Naive thymus-derived CD8-positive, alpha-beta T cell (primary cell): ENCODE results near the gene KCTD10. TPM values are rescaled to one million over a fixed set of nuclear protein-coding genes. Genes with fewer than 3 reads are reported as not detected.

Experiments
- ATAC-seq, 2 donors: fragments of 150-1000 bp; cut with Tn5 transposase in 1 of 2; sonication (Bioruptor Pico), chemical (Tn5 transposase) in 1 of 2; 1 replicate in 1 of 2; 2 replicates in 1 of 2; pipeline ENCODE4 v1.10.0; 2021; ENCODE audit warnings: mild to moderate bottlenecking in 2 of 2, moderate library complexity in 2 of 2
- POLR2A ChIA-PET: fragments of 350-600 bp; sonication (Branson Sonifier 250); formaldehyde crosslinking; loops from one replicate; lab custom pipeline; 2021; ENCODE audit warnings: antibody characterized with exemption; lab: Charles Lee
- DNase-seq, 10 donors: peaks; one replicate each; pipeline versions ENCODE4 v3.0.0 to v3.0.0-alpha.2; 2020 to 2022
- H3K27ac Mint-ChIP-seq, 10 donors: one replicate each; pipeline ENCODE4 v1.8.0; 2020 to 2022; ENCODE audit warnings: mild to moderate bottlenecking in 10 of 10, mixed read lengths in 10 of 10, moderate library complexity in 4 of 10, inconsistent platforms in 1 of 10
- H3K27me3 Mint-ChIP-seq, 5 donors: one replicate each; pipeline ENCODE4 v1.8.0; 2021 to 2022; ENCODE audit warnings: mixed read lengths in 5 of 5
- H3K36me3 Mint-ChIP-seq, 3 donors: one replicate each; pipeline ENCODE4 v1.8.0; 2020 to 2022; ENCODE audit warnings: mixed read lengths in 3 of 3, mild to moderate bottlenecking in 2 of 3, inconsistent platforms in 1 of 3
- H3K4me1 Mint-ChIP-seq, 4 donors: one replicate each; pipeline ENCODE4 v1.8.0; 2021 to 2022; ENCODE audit warnings: mixed read lengths in 4 of 4
- H3K4me3 Mint-ChIP-seq, 10 donors: one replicate each; pipeline ENCODE4 v1.8.0; 2020 to 2022; ENCODE audit warnings: mild to moderate bottlenecking in 10 of 10, mixed read lengths in 10 of 10, moderate library complexity in 6 of 10, inconsistent platforms in 1 of 10
- H3K9me3 Mint-ChIP-seq, 9 donors: one replicate each; pipeline ENCODE4 v1.8.0; 2020 to 2022; ENCODE audit warnings: mixed read lengths in 9 of 9, mild to moderate bottlenecking in 3 of 9, inconsistent platforms in 1 of 9, moderate library complexity in 1 of 9
- polyA plus RNA-seq, 3 donors: library from polyadenylated mRNA; unstranded; fragments of 300-500 nt; fragmentation: Illumina TruSeq; gene quantifications; one replicate each; pipeline ENCODE4 v1.2.3, GENCODE V29; 2021
- total RNA-seq, 8 experiments: library from RNA in 2 of 8; stranded (reverse) in 2 of 8; gene quantifications; one replicate each; pipeline ENCODE4 v1.2.3 and lab custom pipeline; 2021 to 2026

The KCTD10 gene
- total and polyA plus RNA-seq, 5 experiments from 2014 or later = 16.3 to 30.0 (median 21.6) TPM

DNA sequence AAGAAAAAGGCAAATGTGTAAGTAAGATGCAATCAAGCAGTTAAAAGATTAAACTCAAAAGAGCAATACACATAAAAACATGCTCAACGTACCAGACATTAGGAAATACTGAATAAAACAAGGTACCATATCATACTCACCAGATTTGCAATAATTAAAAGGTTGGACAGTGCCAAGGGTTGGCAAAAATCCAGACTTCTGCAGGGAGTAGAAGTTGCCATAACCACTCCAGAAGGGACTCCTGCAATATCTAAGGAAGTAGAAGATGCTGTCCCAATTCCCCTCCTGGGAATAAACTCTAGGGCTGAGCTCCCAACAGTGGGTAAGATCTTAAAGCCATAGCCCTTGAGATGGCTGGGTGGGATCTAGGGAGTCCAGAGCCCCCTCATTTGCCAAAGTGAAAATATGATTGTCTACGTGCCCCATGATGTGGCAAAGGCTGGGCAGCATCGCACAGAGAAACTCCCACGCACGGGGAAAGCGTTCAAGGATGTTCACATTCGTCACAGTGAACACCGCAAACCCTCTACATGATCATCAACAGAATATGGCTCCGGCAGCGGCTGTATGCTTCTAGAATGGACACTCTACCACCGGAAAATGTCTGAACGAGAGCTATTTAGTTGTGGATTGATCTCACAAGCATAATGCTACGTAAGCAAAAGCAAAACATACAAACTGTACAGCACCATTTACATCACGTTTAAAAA, 12.3 kb downstream of the KCTD10 start:
- H3K27ac Mint-ChIP-seq = peak overlapping the region in 1 of 10 donors; percentile 32
- H3K4me1 Mint-ChIP-seq = peaks cover 22 to 75% (median 62%) of the 10 kb centered on the region in 4 donors
- peaks cover 0 to 49% (median 2%) of the 10 kb centered on the region in 3 donors for H3K36me3 Mint-ChIP-seq
- no peaks in the 10 kb centered on the region for H3K27me3 Mint-ChIP-seq
- DNase-seq (no peak), ATAC-seq (no peak)
- peak overlapping the region in 1 of 10 donors; percentile 48 for H3K4me3 Mint-ChIP-seq
- POLR2A ChIA-PET = interaction anchor here (0.7 kb wide), 1 partner anchor 12 kb away, joined by 3 read pairs; the partner anchor contains the start of genes KCTD10 and UBE3B
- H3K9me3 Mint-ChIP-seq = no peaks in the 10 kb centered on the region

DNA sequence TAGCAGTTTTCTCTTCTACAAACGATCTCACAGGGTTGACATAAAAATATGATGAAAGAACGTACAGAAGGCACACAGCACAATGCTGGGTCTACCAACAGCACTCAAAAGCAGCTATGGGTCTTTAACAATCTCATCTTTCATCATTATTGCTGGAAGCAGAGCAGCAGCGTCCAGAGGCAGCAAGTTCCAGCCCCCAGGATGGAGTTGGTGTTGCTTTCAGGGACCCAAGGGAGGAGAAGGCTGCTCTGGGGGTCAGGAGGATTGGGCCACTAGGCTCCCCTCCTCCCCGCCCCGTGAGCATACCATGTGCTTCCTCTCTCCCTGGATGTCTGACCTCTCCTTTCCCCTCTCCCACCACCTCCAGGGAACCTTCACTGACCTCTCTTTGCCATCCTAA, 13.3 kb downstream of the KCTD10 start:
- H3K36me3 Mint-ChIP-seq = peaks cover 2 to 55% (median 9%) of the 10 kb centered on the region in 3 donors
- H3K27ac Mint-ChIP-seq = peak overlapping the region in 9 of 10 donors; percentile 45 to 94 (median 72)
- ATAC-seq (no peak), DNase-seq (no peak)
- POLR2A ChIA-PET = interaction anchor here (1.4 kb wide), 1 partner anchor 13 kb away, joined by 6 read pairs; the partner anchor contains the start of genes KCTD10 and UBE3B
- H3K9me3 Mint-ChIP-seq = no peaks in the 10 kb centered on the region
- peaks cover 27 to 74% (median 63%) of the 10 kb centered on the region in 4 donors for H3K4me1 Mint-ChIP-seq
- no peaks in the 10 kb centered on the region for H3K27me3 Mint-ChIP-seq
- peak overlapping the region in 8 of 10 donors; percentile 20 to 73 (median 62) for H3K4me3 Mint-ChIP-seq

DNA sequence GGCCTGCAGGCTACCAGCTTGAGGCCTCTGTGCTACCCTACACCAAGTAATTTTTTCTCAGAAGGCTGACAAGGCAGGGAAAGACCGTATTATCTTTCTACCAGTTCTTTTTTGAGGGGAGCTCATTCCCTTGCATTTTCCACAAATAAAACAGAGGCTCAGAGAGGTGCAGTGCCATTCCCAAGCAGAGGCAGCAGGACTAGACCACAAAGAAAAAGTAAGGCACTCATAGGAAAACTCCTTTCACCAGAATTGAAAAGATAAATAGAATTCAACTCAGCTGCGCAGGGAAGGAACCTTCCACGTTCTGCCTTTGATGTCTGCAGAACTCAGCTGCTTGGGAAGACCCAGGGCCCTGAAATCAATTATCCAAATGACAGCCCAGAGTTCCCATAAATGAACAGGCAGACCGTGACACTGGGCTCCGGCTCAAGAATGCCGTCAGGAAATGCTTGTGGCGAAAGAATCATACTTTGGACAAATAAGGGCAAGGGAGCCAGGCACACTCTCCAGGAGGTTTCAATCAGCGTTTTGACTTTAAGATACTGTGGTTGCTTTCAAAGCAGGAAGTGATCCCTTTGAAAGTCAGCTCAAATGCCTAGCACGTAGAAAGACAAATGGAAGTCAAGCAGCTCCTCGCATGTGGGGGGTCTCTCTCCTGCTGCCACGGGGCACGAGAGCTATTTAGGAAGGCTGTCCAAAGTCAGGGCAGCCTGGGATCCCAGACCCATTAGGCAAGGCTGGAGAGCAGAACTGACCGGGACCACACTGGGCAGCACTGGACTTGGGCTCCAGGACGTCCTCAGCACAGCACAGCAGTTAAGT, 14.0 kb downstream of the KCTD10 start:
- peak overlapping the region; percentile 45 to 94 (median 72) for H3K27ac Mint-ChIP-seq
- no peaks in the 10 kb centered on the region for H3K9me3 Mint-ChIP-seq
- peaks cover 27 to 74% (median 66%) of the 10 kb centered on the region in 4 donors for H3K4me1 Mint-ChIP-seq
- peaks cover 2 to 53% (median 10%) of the 10 kb centered on the region in 3 donors for H3K36me3 Mint-ChIP-seq
- peak in 3 of 10 donors; percentile 5 to 35 (median 32) for DNase-seq
- peak; percentile 77 to 78 for ATAC-seq
- POLR2A ChIA-PET = interaction anchor here (1.4 kb wide), 2 partner anchors 10 to 14 kb away, joined by 3 to 6 read pairs; partner anchors contain the start of genes KCTD10 and UBE3B
- H3K4me3 Mint-ChIP-seq = peak overlapping the region; percentile 32 to 80 (median 70)
- H3K27me3 Mint-ChIP-seq = no peaks in the 10 kb centered on the region

DNA sequence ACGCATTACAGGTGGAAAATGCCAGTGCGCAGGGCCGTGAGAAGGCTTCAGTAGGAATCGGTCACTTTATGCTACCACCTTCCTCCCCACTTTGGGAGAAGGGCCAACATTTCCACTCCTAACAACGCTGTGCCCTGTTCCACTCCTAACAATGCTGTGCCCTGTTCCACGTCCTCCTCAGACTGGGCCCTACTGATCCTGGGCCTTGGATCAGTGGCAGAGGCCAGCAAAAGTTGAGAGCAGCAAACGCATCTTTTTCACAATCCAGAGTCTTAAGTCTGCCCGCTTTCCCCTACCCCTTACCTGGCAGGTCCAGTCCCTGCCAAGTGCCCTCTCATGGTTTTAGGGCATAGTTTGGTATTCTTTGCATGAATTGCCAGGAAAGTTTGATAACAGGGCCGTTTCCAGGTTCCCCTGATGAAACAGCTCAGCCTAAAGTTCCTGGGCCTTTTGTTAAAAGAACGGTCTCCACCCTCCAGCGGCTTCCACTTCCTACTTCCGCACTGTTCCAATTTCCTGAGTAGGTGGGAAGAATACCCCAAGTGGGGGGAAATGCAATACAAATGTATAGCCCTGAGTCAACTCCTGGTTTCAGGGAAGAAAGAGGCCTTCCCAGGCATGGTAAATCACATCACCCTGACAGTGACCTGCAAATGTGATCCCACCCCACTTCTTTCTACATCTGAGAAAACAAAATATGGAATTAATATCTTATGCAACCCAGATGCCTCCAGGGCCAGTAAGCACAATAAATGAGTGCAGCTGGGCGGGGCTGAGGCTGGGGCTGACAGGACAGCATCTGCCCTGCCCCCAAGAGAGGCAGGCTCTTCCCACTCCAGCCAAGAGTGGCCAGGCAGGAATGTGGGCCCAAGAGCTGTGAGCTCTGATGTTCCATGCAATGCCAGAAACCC, 15.0 kb downstream of the KCTD10 start:
- POLR2A ChIA-PET = interaction anchor here (0.6 to 1.4 kb wide), 3 partner anchors 9 to 903 kb away, joined by 3 to 4 read pairs (median 3); no protein-coding TSS in a partner anchor
- Mint-ChIP-seq H3K36me3 (peaks cover 5 to 53% (median 10%) of the 10 kb centered on the region in 3 donors), H3K4me1 (peaks cover 27 to 79% (median 66%) of the 10 kb centered on the region in 4 donors), H3K4me3 (peak overlapping the region in 4 of 10 donors; percentile 41 to 73 (median 70)), H3K27ac (peak overlapping the region in 6 of 10 donors; percentile 13 to 75 (median 66)), H3K9me3 (no peaks in the 10 kb centered on the region), H3K27me3 (no peaks in the 10 kb centered on the region)
- no peak for ATAC-seq
- DNase-seq = no peak

DNA sequence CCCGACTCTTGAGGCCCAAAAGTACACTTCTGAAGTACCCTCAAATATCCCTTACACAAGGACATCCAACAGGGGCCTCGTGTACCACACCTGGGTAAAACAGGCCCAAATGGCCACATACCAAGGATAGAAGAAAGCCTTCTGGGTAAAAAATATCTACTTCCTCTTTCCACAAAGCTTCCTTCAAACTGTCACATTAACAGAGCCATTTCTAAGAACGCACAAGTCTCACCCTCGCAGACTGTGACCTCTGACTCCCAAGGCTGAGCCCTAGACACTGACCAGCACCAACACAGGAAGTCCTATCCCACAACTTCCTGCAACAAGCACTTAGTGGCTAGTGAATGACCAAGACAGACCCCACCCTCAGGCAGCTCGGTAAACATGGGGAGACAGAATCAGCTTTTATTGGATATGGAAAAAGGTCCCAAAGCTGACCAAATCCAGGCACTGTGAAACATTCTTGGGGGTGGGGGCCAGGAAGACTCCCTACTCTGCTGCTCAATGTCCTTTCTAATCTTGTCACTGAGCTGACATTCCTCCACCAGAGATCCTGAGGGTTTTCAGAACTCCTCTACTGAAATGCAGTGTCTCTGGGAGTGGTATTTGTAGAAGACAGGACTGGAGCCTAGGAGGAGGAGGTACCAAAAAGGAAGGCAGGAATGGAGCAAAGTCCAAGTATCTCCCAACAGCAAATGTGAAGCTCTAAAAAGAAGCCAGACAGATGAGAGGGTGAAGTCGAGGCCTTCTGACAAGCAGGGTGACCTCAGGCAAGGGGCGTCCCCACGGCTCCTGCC, 15.9 kb downstream of the KCTD10 start:
- peaks cover 27 to 74% (median 63%) of the 10 kb centered on the region in 4 donors for H3K4me1 Mint-ChIP-seq
- peaks cover 10 to 54% (median 13%) of the 10 kb centered on the region in 3 donors for H3K36me3 Mint-ChIP-seq

DNA sequence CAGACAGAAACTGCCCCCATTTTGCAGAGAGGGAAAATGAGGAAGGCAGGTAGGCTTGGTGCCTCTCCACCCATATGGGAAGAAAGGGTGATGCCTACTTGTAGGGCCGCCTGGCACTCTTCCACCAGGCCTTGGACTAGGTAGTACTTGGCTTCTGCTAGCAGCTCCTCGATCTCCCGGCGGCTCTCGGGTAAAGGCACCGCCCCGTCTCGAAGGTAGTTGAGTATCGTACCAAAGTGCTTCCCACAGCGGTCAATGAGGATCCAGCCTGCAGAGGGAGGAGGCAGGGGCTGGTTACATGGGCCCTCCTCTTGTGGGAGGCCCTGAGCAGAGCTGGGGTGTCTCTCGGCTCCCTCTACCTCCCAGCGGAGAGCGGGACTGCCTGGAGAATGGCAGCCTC, 16.6 kb downstream of the KCTD10 start:
- no peak for ATAC-seq

More for the DNA sequence above, 15.9 kb downstream of the KCTD10 start:
- no peak for ATAC-seq
- H3K4me3 Mint-ChIP-seq = peak overlapping the region in 1 of 10 donors; percentile 56
- POLR2A ChIA-PET = interaction anchor here (0.6 kb wide), 1 partner anchor 10 kb away, joined by 3 read pairs; no protein-coding TSS in a partner anchor
- H3K9me3 Mint-ChIP-seq = no peaks in the 10 kb centered on the region
- peak overlapping the region in 4 of 10 donors; percentile 18 to 87 (median 69) for H3K27ac Mint-ChIP-seq
- no peak for DNase-seq
- no peaks in the 10 kb centered on the region for H3K27me3 Mint-ChIP-seq

DNA sequence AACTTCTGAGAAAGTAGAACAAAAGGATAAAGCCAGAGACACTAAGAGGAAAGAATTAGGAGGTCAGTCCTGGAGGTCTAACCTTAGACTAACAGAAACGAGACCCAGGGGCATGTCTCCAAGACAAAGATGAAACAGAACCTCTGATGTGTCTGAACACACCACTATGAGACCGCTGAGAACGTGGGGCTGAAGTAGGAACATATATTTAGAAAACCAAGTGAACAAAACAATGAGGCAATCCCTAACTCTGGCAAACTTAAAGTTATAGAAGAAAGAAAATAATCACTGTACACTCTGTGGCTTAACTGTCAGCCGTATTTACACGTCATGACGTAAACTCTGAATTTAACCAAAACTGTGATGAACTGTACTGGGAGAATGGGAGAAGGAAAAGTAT, 17.9 kb downstream of the KCTD10 start:
- H3K4me1 Mint-ChIP-seq = peaks cover 18 to 65% (median 43%) of the 10 kb centered on the region in 4 donors
- peak overlapping the region in 2 of 10 donors; percentile 7 to 45 for H3K27ac Mint-ChIP-seq
- POLR2A ChIA-PET = no interaction called here
- no peak for DNase-seq
- no peak overlapping the region for H3K4me3 Mint-ChIP-seq
- peaks cover 10 to 62% (median 26%) of the 10 kb centered on the region in 3 donors for H3K36me3 Mint-ChIP-seq
- no peak for ATAC-seq
- no peaks in the 10 kb centered on the region for H3K9me3 Mint-ChIP-seq
- H3K27me3 Mint-ChIP-seq = no peaks in the 10 kb centered on the region

More for the DNA sequence above, 16.6 kb downstream of the KCTD10 start:
- peaks cover 10 to 55% (median 20%) of the 10 kb centered on the region in 3 donors for H3K36me3 Mint-ChIP-seq
- H3K4me1 Mint-ChIP-seq = peaks cover 25 to 71% (median 55%) of the 10 kb centered on the region in 4 donors
- H3K4me3 Mint-ChIP-seq = no peak overlapping the region
- H3K27ac Mint-ChIP-seq = no peak overlapping the region
- DNase-seq = no peak
- no peaks in the 10 kb centered on the region for H3K27me3 Mint-ChIP-seq
- H3K9me3 Mint-ChIP-seq = no peaks in the 10 kb centered on the region
- POLR2A ChIA-PET = no interaction called here

DNA sequence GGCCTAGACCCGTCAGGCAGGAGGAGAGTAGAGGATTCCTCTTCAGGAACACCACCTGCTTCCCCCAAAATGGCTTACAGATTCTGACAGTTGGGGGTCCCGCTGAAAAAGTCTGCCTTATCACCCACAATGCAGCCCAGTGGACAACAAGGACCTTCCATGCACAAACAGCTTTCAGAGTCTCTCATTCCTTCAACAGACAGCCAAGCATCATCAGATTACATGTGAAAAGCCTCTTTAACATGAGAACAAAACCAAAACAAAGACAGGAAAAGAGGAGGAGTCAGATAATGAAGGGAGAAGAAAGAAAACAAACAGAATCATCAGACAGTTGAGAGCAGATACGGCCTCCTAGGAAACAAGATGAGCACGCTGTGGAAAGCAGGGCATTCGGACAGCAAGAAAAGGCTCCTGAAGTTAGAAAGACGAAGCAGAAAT, 18.3 kb downstream of the KCTD10 start:
- H3K27ac Mint-ChIP-seq = peak overlapping the region in 4 of 10 donors; percentile 7 to 68 (median 26)
- POLR2A ChIA-PET = no interaction called here
- peaks cover 17 to 60% (median 38%) of the 10 kb centered on the region in 4 donors for H3K4me1 Mint-ChIP-seq
- peak overlapping the region in 1 of 10 donors; percentile 11 for H3K4me3 Mint-ChIP-seq
- DNase-seq = no peak
- no peak for ATAC-seq
- H3K27me3 Mint-ChIP-seq = no peaks in the 10 kb centered on the region
- peaks cover 10 to 63% (median 28%) of the 10 kb centered on the region in 3 donors for H3K36me3 Mint-ChIP-seq
- no peaks in the 10 kb centered on the region for H3K9me3 Mint-ChIP-seq

DNA sequence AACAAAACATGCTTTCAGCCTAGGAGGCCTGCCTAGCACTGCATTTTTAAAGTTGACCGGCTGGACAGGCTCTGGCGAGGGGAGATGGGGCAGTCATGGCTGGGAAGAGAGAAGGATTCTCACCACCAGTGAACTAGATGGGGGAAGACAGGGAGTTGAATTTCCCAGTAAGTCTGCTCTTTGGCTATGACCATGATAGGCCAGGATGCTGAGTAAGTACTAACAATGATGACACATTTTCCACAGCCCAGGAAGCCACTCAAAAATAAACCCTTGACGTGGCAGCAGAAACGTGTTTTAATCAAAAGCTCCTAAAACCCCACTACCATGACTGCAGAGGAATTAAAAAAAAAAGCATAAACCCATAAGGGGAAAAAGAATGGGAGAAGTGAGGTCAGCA, 19.0 kb downstream of the KCTD10 start:
- Mint-ChIP-seq H3K27me3 (no peaks in the 10 kb centered on the region), H3K36me3 (peaks cover 10 to 70% (median 28%) of the 10 kb centered on the region in 3 donors), H3K4me3 (peak overlapping the region in 1 of 10 donors; percentile 32), H3K4me1 (peaks cover 12 to 53% (median 31%) of the 10 kb centered on the region in 4 donors), H3K9me3 (no peaks in the 10 kb centered on the region), H3K27ac (peak overlapping the region in 3 of 10 donors; percentile 1 to 70 (median 56))
- ATAC-seq = no peak
- no peak for DNase-seq
- POLR2A ChIA-PET = no interaction called here

DNA sequence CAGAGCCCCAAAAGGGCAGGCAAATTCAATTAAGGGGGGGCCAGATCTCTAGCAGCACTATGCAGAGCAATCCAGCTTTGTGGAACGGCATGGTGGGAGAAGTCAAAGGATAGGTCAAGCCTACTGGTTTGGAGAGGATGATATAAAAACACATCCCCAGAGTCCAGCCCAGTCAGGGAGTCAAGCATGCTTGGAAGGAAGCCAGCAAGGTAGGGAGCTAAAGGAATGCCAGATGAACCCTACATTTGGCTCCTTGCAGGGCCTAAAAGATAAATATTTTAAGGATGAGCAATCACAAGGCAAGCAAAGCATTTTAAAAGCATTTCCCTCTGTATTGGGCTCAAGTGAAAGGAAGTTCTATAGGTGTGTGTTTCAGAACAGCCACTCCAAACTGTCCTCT, 21.4 kb downstream of the KCTD10 start:
- Mint-ChIP-seq H3K9me3 (no peaks in the 10 kb centered on the region), H3K27ac (no peak overlapping the region), H3K36me3 (peaks cover 10 to 91% (median 30%) of the 10 kb centered on the region in 3 donors), H3K4me1 (peaks cover 7 to 43% (median 13%) of the 10 kb centered on the region in 4 donors), H3K27me3 (no peaks in the 10 kb centered on the region), H3K4me3 (no peak overlapping the region)
- no peak for DNase-seq
- POLR2A ChIA-PET = no interaction called here
- ATAC-seq = no peak

DNA sequence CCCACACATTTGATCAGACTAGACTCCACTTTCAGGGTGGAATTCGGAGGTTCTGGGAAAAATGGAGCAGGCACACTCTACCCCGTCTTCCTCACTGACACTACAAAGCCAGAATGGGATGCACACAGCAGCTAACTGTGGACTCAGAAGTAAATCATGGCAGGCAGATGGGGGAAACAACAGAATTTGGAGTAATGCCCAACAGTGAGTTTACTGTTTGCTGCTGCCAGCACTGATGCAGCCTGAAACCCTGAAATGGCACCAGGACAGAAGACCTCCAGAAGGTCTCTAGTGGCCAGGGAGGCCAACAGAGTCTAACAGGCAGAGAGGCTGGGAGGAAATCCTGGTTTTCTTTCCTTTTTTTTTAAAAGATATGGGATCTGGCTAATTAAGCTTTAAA, 24.6 kb downstream of the KCTD10 start:
- no peak overlapping the region for H3K4me3 Mint-ChIP-seq
- H3K9me3 Mint-ChIP-seq = no peaks in the 10 kb centered on the region

More for the DNA sequence above, 24.6 kb downstream of the KCTD10 start:
- Mint-ChIP-seq H3K27ac (no peak overlapping the region), H3K4me1 (peaks cover 0 to 28% (median 3%) of the 10 kb centered on the region in 4 donors), H3K27me3 (no peaks in the 10 kb centered on the region), H3K36me3 (peaks cover 0 to 92% (median 36%) of the 10 kb centered on the region in 3 donors)
- ATAC-seq (no peak), DNase-seq (no peak)
- POLR2A ChIA-PET = no interaction called here
